HG03354 (cell line): ENCODE results near the gene NKPD1.

Experiments used
- ATAC-seq: cut with Tn5 transposase; IDR thresholded peaks from one replicate; pipeline ENCODE4 v1.9.1; 2021; ENCODE audit warnings: mild to moderate bottlenecking; ENCODE audit not compliant: unreplicated experiment, poor library complexity, severe bottlenecking

The NKPD1 gene

GRCh38 chr19:45158503-45159209, 2.1 kb downstream of the NKPD1 start:
- ATAC-seq = no peak

GRCh38 chr19:45156751-45157150, 4.0 kb downstream of the NKPD1 start:
- ATAC-seq = no peak

- no peak for ATAC-seq
Measured at GRCh38 chr19:45156011-45156630, 4.7 kb downstream of the NKPD1 start.

GRCh38 chr19:45154064-45154827, 6.5 kb downstream of the NKPD1 start:
- no peak for ATAC-seq

GRCh38 chr19:45153339-45154063, 7.3 kb downstream of the NKPD1 start:
- no peak for ATAC-seq

- no peak for ATAC-seq
Measured at GRCh38 chr19:45152504-45153338, 8.1 kb downstream of the NKPD1 start.

- ATAC-seq = no peak
Measured at GRCh38 chr19:45151821-45152503, 8.8 kb downstream of the NKPD1 start.

- no peak for ATAC-seq
Measured at GRCh38 chr19:45151320-45151719, 9.5 kb downstream of the NKPD1 start.

- no peak for ATAC-seq
Measured at GRCh38 chr19:45150751-45151281, 10.0 kb downstream of the NKPD1 start.

GRCh38 chr19:45150180-45150579, 10.6 kb downstream of the NKPD1 start:
- ATAC-seq = no peak

GRCh38 chr19:45149129-45149528, 11.7 kb downstream of the NKPD1 start:
- ATAC-seq = no peak

- ATAC-seq = no peak
Measured at GRCh38 chr19:45147835-45148676, 12.7 kb downstream of the NKPD1 start.

GRCh38 chr19:45146741-45147205, 14.0 kb downstream of the NKPD1 start:
- no peak for ATAC-seq

GRCh38 chr19:45146251-45146650, 14.5 kb downstream of the NKPD1 start:
- ATAC-seq = no peak

- no peak for ATAC-seq
Measured at GRCh38 chr19:45145270-45146189, 15.3 kb downstream of the NKPD1 start.

GRCh38 chr19:45144431-45145269, 16.1 kb downstream of the NKPD1 start:
- ATAC-seq = no peak
